ENCODE results near the gene ARMS2. TPM values are rescaled to one million over a fixed set of nuclear protein-coding genes. Genes with fewer than 3 reads are reported as not detected.

Gene ARMS2
- total RNA-seq, 1 donor from 2014 or later: not detected

DNA sequence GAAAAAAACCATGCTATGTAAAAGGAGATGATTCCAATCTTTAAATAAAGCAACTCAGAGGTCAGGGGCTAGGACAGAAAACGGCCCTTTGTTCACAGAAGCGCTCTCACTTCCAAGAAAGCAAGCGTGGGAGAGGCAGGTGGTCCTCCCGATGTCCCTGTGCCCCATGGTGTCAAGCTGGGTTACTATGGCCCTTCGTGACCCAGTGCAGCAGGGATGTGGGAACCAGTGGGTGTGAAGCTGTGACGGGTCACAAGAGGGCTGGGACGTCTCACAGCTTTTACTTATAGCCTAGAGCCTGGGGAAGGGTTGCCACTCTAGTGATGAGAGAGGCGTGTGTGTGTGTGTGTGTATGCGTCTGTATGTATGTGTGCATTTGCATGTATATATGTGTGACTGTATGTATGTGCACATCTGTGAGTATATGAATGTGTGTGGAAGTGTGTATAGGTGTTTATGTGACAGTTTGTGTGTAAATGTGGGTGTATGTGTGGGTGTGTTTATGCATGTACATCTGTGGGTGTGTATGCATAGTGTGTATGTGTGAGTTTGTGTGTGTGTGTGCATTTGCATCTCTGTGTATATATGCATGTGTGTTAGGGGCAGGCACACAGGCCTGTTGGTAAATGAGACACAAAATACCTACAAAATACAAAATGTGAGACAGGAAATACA, 32.1 kb downstream of the ARMS2 start:
- ATAC-seq: no peak
- peaks cover 12% of the 10 kb centered on the region for H3K4me1 ChIP-seq

DNA sequence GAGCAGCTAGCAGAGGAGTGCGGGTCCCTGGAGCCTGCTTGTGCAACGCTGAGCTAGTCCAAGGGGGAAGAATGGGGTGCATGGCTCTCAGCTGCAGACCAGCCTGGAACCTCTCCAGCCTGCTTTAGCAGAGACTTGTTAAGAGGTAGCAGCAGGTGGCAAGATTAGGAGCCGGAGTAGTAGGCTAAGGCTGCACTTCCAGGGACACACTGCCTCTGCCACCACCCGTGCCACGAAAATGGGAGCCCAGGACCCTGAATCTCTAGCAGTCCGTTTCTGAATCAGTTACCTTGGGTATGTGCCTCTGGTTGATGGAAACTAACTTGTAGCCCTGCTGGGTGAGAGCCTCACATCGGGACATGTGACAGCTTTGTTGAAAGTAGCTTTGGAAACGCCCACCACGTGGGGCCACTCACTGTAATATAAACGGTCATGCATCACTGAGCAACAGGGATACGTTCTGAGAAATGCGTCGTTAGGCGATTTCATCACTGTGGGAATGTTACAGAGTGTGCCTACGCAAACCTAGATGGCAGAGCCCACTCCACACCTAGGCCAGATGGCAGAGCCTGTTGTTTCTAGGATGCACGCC, 32.8 kb downstream of the ARMS2 start:
- Histone ChIP-seq H3K36me3 (peaks cover 9% of the 10 kb centered on the region), H3K4me3 (no peak overlapping the region), H3K9me3 (no peaks in the 10 kb centered on the region), H3K27me3 (no peaks in the 10 kb centered on the region), H3K27ac (no peak overlapping the region), H3K4me1 (peaks cover 12% of the 10 kb centered on the region)
- intact Hi-C loops (cut with DNase I): no loop called here
- no peak for ATAC-seq
- peak; percentile 33 for DNase-seq
- TF ChIP-seq, protein P1, sequence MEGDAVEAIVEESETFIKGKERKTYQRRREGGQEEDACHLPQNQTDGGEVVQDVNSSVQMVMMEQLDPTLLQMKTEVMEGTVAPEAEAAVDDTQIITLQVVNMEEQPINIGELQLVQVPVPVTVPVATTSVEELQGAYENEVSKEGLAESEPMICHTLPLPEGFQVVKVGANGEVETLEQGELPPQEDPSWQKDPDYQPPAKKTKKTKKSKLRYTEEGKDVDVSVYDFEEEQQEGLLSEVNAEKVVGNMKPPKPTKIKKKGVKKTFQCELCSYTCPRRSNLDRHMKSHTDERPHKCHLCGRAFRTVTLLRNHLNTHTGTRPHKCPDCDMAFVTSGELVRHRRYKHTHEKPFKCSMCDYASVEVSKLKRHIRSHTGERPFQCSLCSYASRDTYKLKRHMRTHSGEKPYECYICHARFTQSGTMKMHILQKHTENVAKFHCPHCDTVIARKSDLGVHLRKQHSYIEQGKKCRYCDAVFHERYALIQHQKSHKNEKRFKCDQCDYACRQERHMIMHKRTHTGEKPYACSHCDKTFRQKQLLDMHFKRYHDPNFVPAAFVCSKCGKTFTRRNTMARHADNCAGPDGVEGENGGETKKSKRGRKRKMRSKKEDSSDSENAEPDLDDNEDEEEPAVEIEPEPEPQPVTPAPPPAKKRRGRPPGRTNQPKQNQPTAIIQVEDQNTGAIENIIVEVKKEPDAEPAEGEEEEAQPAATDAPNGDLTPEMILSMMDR (IDR thresholded peaks at IDR 0.05): no peak

More for the DNA sequence above, 32.1 kb downstream of the ARMS2 start:
- Histone ChIP-seq H3K27ac (no peak overlapping the region), H3K9me3 (no peaks in the 10 kb centered on the region), H3K27me3 (no peaks in the 10 kb centered on the region), H3K4me3 (no peak overlapping the region), H3K36me3 (peaks cover 9% of the 10 kb centered on the region)
- TF ChIP-seq, protein P1 (IDR thresholded peaks at IDR 0.05): no peak
- intact Hi-C loops (cut with DNase I): no loop called here
- peak; percentile 30 for DNase-seq

DNA sequence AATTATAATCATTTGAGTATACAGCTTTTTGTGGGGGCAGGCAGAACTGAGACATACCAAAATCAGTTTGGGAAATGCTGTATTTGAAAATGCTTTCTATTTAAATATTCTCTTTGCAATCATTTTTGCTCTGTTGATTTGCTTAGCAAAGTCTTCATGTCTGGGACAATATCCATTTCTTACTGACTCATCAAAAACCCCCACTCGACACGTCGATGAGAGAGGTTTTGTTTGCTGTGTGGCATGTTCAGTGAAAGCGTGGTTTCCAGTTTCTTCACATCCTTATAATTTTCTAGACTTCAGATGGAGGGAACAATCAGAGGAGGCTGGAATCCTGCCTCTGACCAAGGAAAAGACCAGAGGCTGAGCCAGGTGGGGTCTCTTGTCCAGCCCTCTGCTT, 35.8 kb downstream of the ARMS2 start:
- H3K9me3 ChIP-seq: no peaks in the 10 kb centered on the region
- DNase-seq (no peak), ATAC-seq (no peak)
- intact Hi-C loops (cut with DNase I): no loop called here
- TF ChIP-seq, protein P1 (IDR thresholded peaks at IDR 0.05): no peak
- H3K27ac ChIP-seq: no peak overlapping the region
- H3K36me3 ChIP-seq: peaks cover 9% of the 10 kb centered on the region
- H3K27me3 ChIP-seq: no peaks in the 10 kb centered on the region
- H3K4me1 ChIP-seq: peaks cover 15% of the 10 kb centered on the region
- H3K4me3 ChIP-seq: no peak overlapping the region

DNA sequence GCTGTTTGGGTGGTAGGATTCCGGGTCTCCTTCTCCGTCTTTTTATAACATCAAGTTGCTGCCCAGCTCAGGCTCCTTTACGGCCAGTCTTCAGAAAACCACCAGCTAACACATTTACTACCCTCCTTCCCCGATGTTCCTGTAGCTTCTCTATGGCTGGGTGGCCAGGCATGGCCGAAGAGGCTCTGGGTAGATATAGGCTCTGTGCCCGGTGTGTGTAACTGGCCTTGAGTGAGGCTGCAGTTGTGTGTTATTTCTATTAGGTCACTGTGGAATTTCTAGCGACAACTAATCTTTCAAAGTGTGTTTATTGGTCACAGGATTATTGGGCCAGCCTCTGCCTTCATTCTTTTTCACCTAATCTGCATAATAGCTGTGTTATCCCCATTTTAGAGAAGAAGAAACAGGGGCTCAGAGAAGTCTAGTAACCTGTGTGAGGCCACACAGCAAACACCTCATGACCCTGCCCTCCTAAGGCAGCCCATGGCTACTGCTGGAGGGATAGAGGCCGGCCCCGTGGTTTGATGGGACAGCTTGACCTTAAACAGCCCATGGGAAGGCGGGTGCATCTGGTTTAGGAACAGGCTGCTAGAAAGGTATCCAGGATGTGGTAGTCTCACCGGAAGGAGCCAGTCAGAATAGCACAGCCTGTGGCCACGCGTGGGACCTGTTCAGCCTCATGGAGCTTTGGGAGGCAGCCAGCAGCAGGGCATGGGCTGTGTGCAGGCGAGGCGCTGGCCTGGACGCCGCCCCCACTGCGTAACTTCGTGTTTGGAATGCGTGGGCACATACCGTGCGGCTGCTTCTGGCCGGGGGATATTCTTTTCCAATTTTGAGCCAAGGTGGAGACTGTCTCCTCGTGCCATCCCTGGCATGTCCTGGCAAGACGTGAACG, 36.6 kb downstream of the ARMS2 start:
- TF ChIP-seq, protein P1 (IDR thresholded peaks at IDR 0.05): no peak
- Histone ChIP-seq H3K4me1 (peaks cover 13% of the 10 kb centered on the region), H3K4me3 (no peak overlapping the region), H3K27ac (no peak overlapping the region), H3K27me3 (no peaks in the 10 kb centered on the region), H3K36me3 (peaks cover 9% of the 10 kb centered on the region), H3K9me3 (no peaks in the 10 kb centered on the region)
- DNase-seq (peak; percentile 63), ATAC-seq (no peak)
- intact Hi-C loops (cut with DNase I): no loop called here

DNA sequence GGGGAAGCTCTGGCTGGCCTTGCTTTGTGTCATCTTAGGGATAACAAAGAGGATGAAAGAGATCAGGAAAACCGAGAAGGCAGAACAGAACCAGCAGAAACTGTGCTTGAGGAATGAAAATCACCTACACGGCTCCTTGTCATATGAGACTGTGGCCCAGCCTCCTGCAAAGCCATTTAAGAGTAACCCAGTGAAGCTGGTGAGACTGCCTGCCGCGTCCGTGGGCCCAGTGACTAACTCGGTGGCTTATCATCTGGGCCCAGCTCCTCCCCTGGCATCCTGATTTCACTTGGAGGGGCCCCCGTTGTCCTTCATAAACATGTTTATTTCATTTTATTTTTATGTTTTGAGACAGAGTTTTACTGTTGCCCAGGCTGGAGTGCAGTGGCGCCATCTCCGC, 37.6 kb downstream of the ARMS2 start:
- DNase-seq (peak; percentile 23), ATAC-seq (no peak)
- Histone ChIP-seq H3K9me3 (no peaks in the 10 kb centered on the region), H3K4me1 (peaks cover 12% of the 10 kb centered on the region), H3K27me3 (no peaks in the 10 kb centered on the region), H3K27ac (no peak overlapping the region), H3K36me3 (peaks cover 9% of the 10 kb centered on the region), H3K4me3 (no peak overlapping the region)
- TF ChIP-seq, protein P1 (IDR thresholded peaks at IDR 0.05): no peak
- intact Hi-C loops (cut with DNase I): no loop called here
